Mesenchymal stem cell (in vitro differentiated cells and primary cell): ENCODE results near the gene IL17REL.

Experiments used
- DNase-seq: peaks from one replicate; pipeline ENCODE4 v3.0.0-alpha.2; 2013
- H2AFZ ChIP-seq: one replicate; pipeline ENCODE4 v1.6.1; 2013; ENCODE audit warnings: low read depth, mild to moderate bottlenecking, control low read depth, inconsistent platforms, low read length, moderate library complexity
- H2AK5ac ChIP-seq: 2 replicates; pipeline ENCODE4 v1.6.1; 2013; ENCODE audit warnings: low read length, moderate library complexity, mild to moderate bottlenecking, inconsistent platforms; ENCODE audit not compliant: severe bottlenecking
- H2BK120ac ChIP-seq: one replicate; pipeline ENCODE4 v1.6.1; 2013; ENCODE audit warnings: low read depth, mild to moderate bottlenecking, inconsistent platforms, low read length, moderate library complexity
- H2BK12ac ChIP-seq, 2 experiments: one replicate each; pipeline ENCODE4 v1.6.1; 2013; ENCODE audit warnings: inconsistent platforms in 2 of 2, low read length in 2 of 2, mild to moderate bottlenecking in 2 of 2, moderate library complexity in 2 of 2, control low read depth in 1 of 2
- H2BK15ac ChIP-seq: one replicate; pipeline ENCODE4 v1.6.1; 2013; ENCODE audit warnings: mild to moderate bottlenecking, low read depth, inconsistent platforms; ENCODE audit not compliant: poor library complexity, severe bottlenecking
- H2BK5ac ChIP-seq: 2 replicates; pipeline ENCODE4 v1.6.1; 2013; ENCODE audit warnings: low read depth, mild to moderate bottlenecking, low read length, control low read depth, inconsistent platforms; ENCODE audit not compliant: poor library complexity, severe bottlenecking
- H3K14ac ChIP-seq, 2 experiments: one replicate each; pipeline ENCODE4 v1.6.1; 2013; ENCODE audit warnings: inconsistent platforms in 2 of 2, low read length in 2 of 2, control low read depth in 1 of 2, mild to moderate bottlenecking in 1 of 2, moderate library complexity in 1 of 2
- H3K18ac ChIP-seq, 2 experiments: one replicate each; pipeline ENCODE4 v1.6.1; 2013; ENCODE audit warnings: inconsistent platforms in 2 of 2, low read length in 2 of 2, control low read depth in 1 of 2, low read depth in 1 of 2, mild to moderate bottlenecking in 1 of 2
- H3K23ac ChIP-seq, 2 experiments: one replicate each; pipeline ENCODE4 v1.6.1; 2013; ENCODE audit warnings: inconsistent platforms in 2 of 2, low read length in 2 of 2, mild to moderate bottlenecking in 2 of 2, moderate library complexity in 2 of 2, control low read depth in 1 of 2
- H3K27ac ChIP-seq: 2 replicates; pipeline ENCODE4 v1.5.1; 2013; ENCODE audit warnings: mild to moderate bottlenecking, moderate library complexity, low read length, control low read depth, inconsistent platforms; ENCODE audit not compliant: poor library complexity, severe bottlenecking
- H3K27me3 ChIP-seq, 2 experiments: 2 replicates each; pipeline versions ENCODE4 v1.6.1 to v1.7.0; 2013; ENCODE audit warnings: low read length in 2 of 2, mild to moderate bottlenecking in 2 of 2, moderate library complexity in 2 of 2, control low read depth in 1 of 2, inconsistent platforms in 1 of 2; ENCODE audit not compliant: control insufficient read depth in 1 of 2, insufficient read depth in 1 of 2
- H3K36me3 ChIP-seq, 2 experiments: 2 replicates each; pipeline versions ENCODE4 v1.6.1 to v1.7.0; 2013; ENCODE audit warnings: low read length in 2 of 2, control low read depth in 1 of 2, inconsistent platforms in 1 of 2, low read depth in 1 of 2, mild to moderate bottlenecking in 1 of 2; ENCODE audit not compliant: insufficient read depth in 2 of 2, control insufficient read depth in 1 of 2
- H3K4ac ChIP-seq, 2 experiments: one replicate each; pipeline ENCODE4 v1.6.1; 2013; ENCODE audit warnings: inconsistent platforms in 2 of 2, low read length in 2 of 2, mild to moderate bottlenecking in 2 of 2, moderate library complexity in 2 of 2, control low read depth in 1 of 2, low read depth in 1 of 2
- H3K4me1 ChIP-seq: 2 replicates; pipeline ENCODE4 v1.6.1; 2013; ENCODE audit warnings: low read depth, low read length, control low read depth; ENCODE audit not compliant: control insufficient read depth, insufficient read depth
- H3K4me2 ChIP-seq: 2 replicates; pipeline ENCODE4 v1.6.1; 2013; ENCODE audit warnings: low read length, mild to moderate bottlenecking, inconsistent platforms; ENCODE audit not compliant: poor library complexity, severe bottlenecking
- H3K4me3 ChIP-seq, 2 experiments: 2 replicates each; pipeline versions ENCODE4 v1.5.1 to v1.7.0; 2013; ENCODE audit warnings: low read length in 2 of 2, mild to moderate bottlenecking in 2 of 2, control low read depth in 1 of 2, low read depth in 1 of 2; ENCODE audit not compliant: insufficient read depth in 1 of 2
- H3K79me1 ChIP-seq: replicated peaks from 2 replicates; pipeline ENCODE4 v1.6.1; 2013; ENCODE audit warnings: mild to moderate bottlenecking, control low read depth, low read length, inconsistent platforms; ENCODE audit not compliant: poor library complexity, severe bottlenecking
- H3K9ac ChIP-seq: 2 replicates; pipeline ENCODE4 v1.7.0; 2013; ENCODE audit warnings: mild to moderate bottlenecking, low read length, moderate library complexity
- H3K9me3 ChIP-seq: 2 replicates; pipeline ENCODE4 v1.7.0; 2013; ENCODE audit warnings: mild to moderate bottlenecking, low read length; ENCODE audit not compliant: control insufficient read depth
- H4K8ac ChIP-seq: one replicate; pipeline ENCODE4 v1.6.1; 2013; ENCODE audit warnings: inconsistent platforms, mild to moderate bottlenecking, low read length, moderate library complexity
- H4K91ac ChIP-seq: one replicate; pipeline ENCODE4 v1.6.1; 2013; ENCODE audit warnings: mild to moderate bottlenecking, low read length, inconsistent platforms
- WGBS: methylation state at CpG from one replicate; pipeline ENCODE4 v1.1.7; 2013; ENCODE audit warnings: mixed read lengths; 5-methylcytosine and 5-hydroxymethylcytosine counted together

Gene IL17REL

GRCh38 chr22:50018608-50019285 lies 6.2 kb upstream of the IL17REL start:
- H2BK15ac ChIP-seq, result no peak overlapping the region
- H2AK5ac ChIP-seq, result no peak overlapping the region
- H3K4ac ChIP-seq, result no peak overlapping the region
- no peak for DNase-seq
- H3K36me3 ChIP-seq, result no peaks in the 10 kb centered on the region
- no peak overlapping the region for H2BK120ac ChIP-seq
- WGBS, result 89% methylated on average over 11 of the region's 11 CpGs
- no peak overlapping the region for H2AFZ ChIP-seq
- no peak overlapping the region for H4K8ac ChIP-seq
- no peak overlapping the region for H3K9ac ChIP-seq
- H3K14ac ChIP-seq, result no peak overlapping the region
- H2BK12ac ChIP-seq, result no peak overlapping the region
- peaks cover 6% of the 10 kb centered on the region for H3K4me1 ChIP-seq
- peaks cover 48 to 67% of the 10 kb centered on the region in 2 experiments for H3K27me3 ChIP-seq
- H3K79me1 ChIP-seq, result no peaks in the 10 kb centered on the region
- no peak overlapping the region for H3K18ac ChIP-seq
- H3K23ac ChIP-seq, result no peak overlapping the region
- no peak overlapping the region for H3K27ac ChIP-seq
- no peak overlapping the region for H3K4me2 ChIP-seq
- no peak overlapping the region for H2BK5ac ChIP-seq
- H3K9me3 ChIP-seq, result peaks cover 5% of the 10 kb centered on the region
- no peak overlapping the region for H3K4me3 ChIP-seq
- H4K91ac ChIP-seq, result no peak overlapping the region

- Histone ChIP-seq H3K23ac (peak overlapping the region in 1 of 2 experiments; percentile 17), H3K36me3 (no peaks in the 10 kb centered on the region), H3K4me3 (no peak overlapping the region), H3K79me1 (no peaks in the 10 kb centered on the region), H3K9ac (no peak overlapping the region), H2BK12ac (no peak overlapping the region), H4K91ac (no peak overlapping the region), H2BK15ac (no peak overlapping the region), H3K27ac (no peak overlapping the region), H2BK120ac (no peak overlapping the region), H3K9me3 (peaks cover 5% of the 10 kb centered on the region), H2AK5ac (no peak overlapping the region), H3K27me3 (peaks cover 57 to 76% of the 10 kb centered on the region in 2 experiments), H4K8ac (no peak overlapping the region), H2BK5ac (no peak overlapping the region), H3K14ac (peak overlapping the region in 1 of 2 experiments; percentile 38), H3K4ac (no peak overlapping the region), H3K4me2 (no peak overlapping the region), H2AFZ (no peak overlapping the region), H3K18ac (no peak overlapping the region), H3K4me1 (peaks cover 6% of the 10 kb centered on the region)
- DNase-seq, result no peak
- WGBS, result 73% methylated on average over 6 of the region's 6 CpGs
These were observed 5.2 kb upstream of the IL17REL start for GRCh38 chr22:50017701-50018224.

- H3K18ac ChIP-seq, result no peak overlapping the region
- no peak overlapping the region for H2BK120ac ChIP-seq
- H3K27me3 ChIP-seq, result peaks cover 64 to 80% of the 10 kb centered on the region in 2 experiments
- H3K9ac ChIP-seq, result no peak overlapping the region
- no peak overlapping the region for H3K4me2 ChIP-seq
- H2BK5ac ChIP-seq, result no peak overlapping the region
- no peaks in the 10 kb centered on the region for H3K36me3 ChIP-seq
- 75% methylated on average over 21 of the region's 21 CpGs for WGBS
- H2AFZ ChIP-seq, result no peak overlapping the region
- no peak overlapping the region for H4K8ac ChIP-seq
- peaks cover 6% of the 10 kb centered on the region for H3K4me1 ChIP-seq
- no peak for DNase-seq
- H3K27ac ChIP-seq, result no peak overlapping the region
- no peak overlapping the region for H4K91ac ChIP-seq
- no peak overlapping the region for H2BK15ac ChIP-seq
- no peak overlapping the region for H3K23ac ChIP-seq
- H3K9me3 ChIP-seq, result peaks cover 5% of the 10 kb centered on the region
- H3K14ac ChIP-seq, result no peak overlapping the region
- no peak overlapping the region for H2AK5ac ChIP-seq
- H3K4me3 ChIP-seq, result no peak overlapping the region
- H3K79me1 ChIP-seq, result no peaks in the 10 kb centered on the region
- H3K4ac ChIP-seq, result no peak overlapping the region
- H2BK12ac ChIP-seq, result no peak overlapping the region
These were observed 4.6 kb upstream of the IL17REL start for GRCh38 chr22:50016988-50017700.

GRCh38 chr22:50016308-50016987 lies 3.9 kb upstream of the IL17REL start:
- no peak overlapping the region for H3K14ac ChIP-seq
- H2AFZ ChIP-seq, result no peak overlapping the region
- H2BK120ac ChIP-seq, result no peak overlapping the region
- no peak overlapping the region for H2AK5ac ChIP-seq
- no peak overlapping the region for H3K4ac ChIP-seq
- peaks cover 6% of the 10 kb centered on the region for H3K4me1 ChIP-seq
- H4K8ac ChIP-seq, result no peak overlapping the region
- no peak overlapping the region for H4K91ac ChIP-seq
- H3K4me2 ChIP-seq, result no peak overlapping the region
- no peak overlapping the region for H2BK12ac ChIP-seq
- no peak overlapping the region for H3K9ac ChIP-seq
- H3K36me3 ChIP-seq, result no peaks in the 10 kb centered on the region
- no peak overlapping the region for H2BK5ac ChIP-seq
- 91% methylated on average over 20 of the region's 20 CpGs for WGBS
- peak overlapping the region; percentile 18 for H2BK15ac ChIP-seq
- H3K9me3 ChIP-seq, result peaks cover 5% of the 10 kb centered on the region
- no peak overlapping the region for H3K23ac ChIP-seq
- no peak overlapping the region for H3K27ac ChIP-seq
- peaks cover 71 to 83% of the 10 kb centered on the region in 2 experiments for H3K27me3 ChIP-seq
- DNase-seq, result no peak
- no peak overlapping the region for H3K4me3 ChIP-seq
- no peak overlapping the region for H3K18ac ChIP-seq
- H3K79me1 ChIP-seq, result no peaks in the 10 kb centered on the region
